D721Med (cell line): ENCODE data around the gene MRPL3.

Experiments used
- DNase-seq: peaks from one replicate; pipeline ENCODE4 v3.0.0; 2011; ENCODE audit warnings: low spot score; ENCODE audit not compliant: insufficient read length
- FAIRE-seq: peaks from 2 replicates; lab custom pipeline; 2011; peaks lifted over from hg19 to GRCh38; lab: Jason Lieb, UNC
- TF ChIP-seq, protein P1 (sequence below): IDR thresholded peaks from 2 replicates; pipeline ENCODE4 v1.5.1; 2012; ENCODE audit warnings: mild to moderate bottlenecking, control low read depth; ENCODE audit not compliant: insufficient read depth; ENCODE audit errors: missing control alignments

MRPL3 gene

DNA sequence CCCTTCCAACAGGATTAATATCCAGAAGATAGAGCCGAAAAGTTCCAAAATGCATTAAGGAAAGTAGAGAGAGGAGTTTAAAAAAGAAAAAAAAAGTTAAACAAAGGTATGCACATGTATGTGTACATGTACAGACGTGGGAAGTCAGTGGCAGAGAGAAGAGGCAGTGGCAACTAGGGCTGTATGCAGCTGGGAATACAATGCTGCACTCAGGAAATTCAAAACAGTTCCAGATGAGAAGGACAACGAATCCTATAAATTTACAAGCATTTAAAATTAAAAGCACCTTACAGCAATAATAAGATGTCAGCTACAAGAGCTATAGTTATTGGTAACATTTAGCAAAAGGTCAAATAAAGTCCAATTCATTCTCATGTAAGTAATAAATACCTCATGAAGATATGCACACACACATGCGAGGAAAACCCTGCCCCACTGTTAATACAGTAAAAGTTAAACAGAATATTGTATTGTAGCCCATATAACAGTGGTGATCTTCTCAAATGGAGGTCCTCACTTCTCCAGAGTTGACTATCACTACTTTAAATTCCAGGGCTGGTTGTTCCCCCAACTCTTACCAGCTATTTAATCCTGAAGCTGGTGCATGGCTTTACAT, 18.2 kb downstream of the MRPL3 start:
- DNase-seq (no peak), FAIRE-seq (no peak)
- TF ChIP-seq, protein P1, sequence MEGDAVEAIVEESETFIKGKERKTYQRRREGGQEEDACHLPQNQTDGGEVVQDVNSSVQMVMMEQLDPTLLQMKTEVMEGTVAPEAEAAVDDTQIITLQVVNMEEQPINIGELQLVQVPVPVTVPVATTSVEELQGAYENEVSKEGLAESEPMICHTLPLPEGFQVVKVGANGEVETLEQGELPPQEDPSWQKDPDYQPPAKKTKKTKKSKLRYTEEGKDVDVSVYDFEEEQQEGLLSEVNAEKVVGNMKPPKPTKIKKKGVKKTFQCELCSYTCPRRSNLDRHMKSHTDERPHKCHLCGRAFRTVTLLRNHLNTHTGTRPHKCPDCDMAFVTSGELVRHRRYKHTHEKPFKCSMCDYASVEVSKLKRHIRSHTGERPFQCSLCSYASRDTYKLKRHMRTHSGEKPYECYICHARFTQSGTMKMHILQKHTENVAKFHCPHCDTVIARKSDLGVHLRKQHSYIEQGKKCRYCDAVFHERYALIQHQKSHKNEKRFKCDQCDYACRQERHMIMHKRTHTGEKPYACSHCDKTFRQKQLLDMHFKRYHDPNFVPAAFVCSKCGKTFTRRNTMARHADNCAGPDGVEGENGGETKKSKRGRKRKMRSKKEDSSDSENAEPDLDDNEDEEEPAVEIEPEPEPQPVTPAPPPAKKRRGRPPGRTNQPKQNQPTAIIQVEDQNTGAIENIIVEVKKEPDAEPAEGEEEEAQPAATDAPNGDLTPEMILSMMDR, result no peak

DNA sequence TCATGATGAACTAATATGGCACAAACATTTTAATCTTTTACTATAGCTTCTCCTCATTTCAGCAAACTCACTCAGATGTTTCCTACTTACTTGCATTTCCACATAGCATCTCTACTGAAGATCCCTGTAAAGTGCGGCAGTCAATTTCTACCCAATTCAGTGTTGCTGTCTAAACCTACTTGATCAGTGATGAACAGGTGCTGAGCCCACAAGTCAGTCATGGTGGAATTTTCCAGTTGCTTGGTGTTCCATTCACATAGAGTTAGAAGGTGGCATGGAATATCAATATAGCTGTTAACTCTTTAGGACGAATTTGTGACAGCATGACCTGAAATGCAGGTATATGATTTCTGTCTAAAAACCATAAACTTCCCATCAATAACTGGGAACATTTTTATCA, 22.7 kb downstream of the MRPL3 start:
- FAIRE-seq, result no peak
- no peak for DNase-seq
- TF ChIP-seq, protein P1, result no peak

DNA sequence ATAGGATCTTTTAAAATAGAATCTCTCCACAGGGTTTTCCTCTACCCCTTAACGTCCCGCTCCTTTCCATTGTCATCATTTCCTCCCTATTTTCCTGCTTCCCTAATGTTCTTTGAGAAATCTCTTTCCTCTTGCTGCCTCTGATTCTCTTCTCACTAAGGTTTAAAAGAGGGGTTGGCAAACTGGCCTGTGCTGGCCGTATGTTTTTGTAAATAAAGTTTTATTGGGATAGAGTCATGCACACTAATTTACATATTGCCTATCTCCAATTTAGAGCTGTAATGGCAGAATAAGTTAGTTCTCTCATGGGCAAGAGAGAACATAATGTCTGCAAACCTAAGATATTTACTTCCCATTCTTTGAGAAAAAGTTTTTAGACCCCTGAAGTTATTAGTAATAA, 25.0 kb downstream of the MRPL3 start:
- TF ChIP-seq, protein P1, result no peak
- no peak for FAIRE-seq
- no peak for DNase-seq

DNA sequence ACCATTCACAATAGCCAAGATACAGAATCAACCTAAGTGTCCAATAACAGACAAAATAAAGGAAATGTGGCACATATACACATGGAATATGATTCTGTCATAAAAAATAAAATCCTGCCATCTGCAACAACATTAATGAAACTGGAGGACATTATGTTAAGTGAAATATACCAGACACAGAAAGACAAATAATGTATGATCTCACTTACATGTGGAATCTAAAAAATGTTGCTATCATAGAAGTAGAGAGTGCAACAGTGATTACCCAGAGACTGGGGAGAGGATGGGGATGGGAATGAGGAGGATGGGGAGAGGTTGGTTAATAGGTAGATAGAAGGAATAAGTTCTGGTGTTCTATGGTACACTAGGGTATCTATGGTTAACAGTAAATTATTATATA, 28.7 kb downstream of the MRPL3 start:
- no peak for DNase-seq
- FAIRE-seq, result no peak
- TF ChIP-seq, protein P1, result no peak

DNA sequence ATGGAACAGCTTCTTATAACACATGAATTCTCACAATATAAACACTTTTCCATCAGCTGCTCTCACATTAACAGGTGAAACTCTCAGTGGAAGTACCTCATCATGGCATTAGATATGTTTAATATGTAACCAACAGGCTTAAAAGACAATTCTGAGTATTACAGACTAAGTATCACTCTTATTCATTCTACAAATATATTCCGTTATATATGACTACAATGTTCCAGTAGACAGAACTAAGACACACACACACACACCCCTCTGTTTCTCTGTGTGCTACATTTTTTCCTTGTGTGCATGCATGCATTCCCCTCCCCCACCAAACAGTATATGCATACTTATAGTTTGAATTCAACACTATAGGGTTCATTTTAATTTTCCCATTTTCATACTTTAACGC, 32.4 kb downstream of the MRPL3 start:
- TF ChIP-seq, protein P1, result no peak
- DNase-seq (no peak), FAIRE-seq (no peak)

DNA sequence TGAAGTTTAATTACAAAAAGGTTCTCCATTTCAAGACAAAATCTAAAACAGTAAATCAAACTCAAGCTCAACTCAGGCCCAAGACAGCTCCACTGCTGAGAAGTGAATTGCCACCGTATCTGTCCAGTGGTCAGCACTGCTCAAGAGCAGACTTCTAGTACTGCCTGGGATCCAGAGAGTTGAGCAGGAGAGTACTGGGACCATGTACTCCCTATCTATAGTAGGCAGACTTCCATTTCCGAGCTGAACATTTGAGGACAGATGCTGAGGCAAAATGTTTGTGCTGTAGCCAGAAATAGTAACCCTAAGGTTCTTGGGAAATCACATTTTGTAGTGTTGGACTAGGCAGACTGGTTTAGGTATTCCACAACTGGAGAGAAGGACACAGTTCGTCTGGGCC, 44.1 kb downstream of the MRPL3 start:
- TF ChIP-seq, protein P1, result no peak
- DNase-seq (no peak), FAIRE-seq (no peak)

DNA sequence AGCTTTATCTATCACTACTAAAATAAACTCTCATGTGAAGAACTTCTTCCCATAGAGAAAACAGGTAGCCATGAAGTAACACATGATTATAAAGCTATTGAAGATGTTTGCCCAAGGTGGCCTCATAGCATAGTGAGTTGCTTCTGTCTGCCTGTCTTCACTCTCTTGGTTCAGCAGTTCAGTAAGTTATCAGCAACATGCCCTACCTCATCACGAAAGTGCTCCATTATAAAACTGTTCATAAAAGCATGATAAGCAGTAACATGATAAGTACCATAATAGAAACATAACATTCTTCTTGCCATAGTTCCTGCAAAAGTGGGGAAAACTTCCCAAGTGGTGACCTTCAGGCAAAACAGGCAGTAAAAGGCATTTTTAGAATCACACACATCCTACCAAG, 45.6 kb downstream of the MRPL3 start:
- FAIRE-seq (no peak), DNase-seq (no peak)
- TF ChIP-seq, protein P1, result no peak
